GM23248 (cell line): ENCODE results near the gene AMY2B.
"Not testable (repeated sequence)": the region's sequence is repeated elsewhere in the genome, so short reads cannot be mapped to it uniquely, and the experiment has no call there.

Experiments used
- EZH2 ChIP-seq: fragments of 200-600 bp; sonication (generic); IDR thresholded peaks from 2 replicates; pipeline ENCODE4 v1.6.1; 2018; ENCODE audit warnings: antibody characterized with exemption, mild to moderate bottlenecking; ENCODE audit not compliant: insufficient read depth, poor library complexity, severe bottlenecking
- EZH2phosphoT487 ChIP-seq: fragments of 200-600 bp; sonication (generic); IDR thresholded peaks from 2 replicates; pipeline ENCODE4 v1.6.1; 2018; ENCODE audit warnings: antibody characterized with exemption, moderate library complexity, mild to moderate bottlenecking, low read depth; ENCODE audit not compliant: insufficient read depth

GRCh38 chr1:103561124-103561523 lies 10.3 kb upstream of the AMY2B start:
- TF ChIP-seq EZH2phosphoT487, EZH2: not testable (repeated sequence)
